HEK293 (cell line): ENCODE data around the gene TMEM151A.

Experiments
- CTCF ChIA-PET: fragments of 350-600 bp; formaldehyde crosslinking; extraction: SDS; loops from one replicate; lab custom pipeline; 2021; ENCODE audit warnings: antibody characterized with exemption; lab: Yijun Ruan, JAX
- POLR2A ChIA-PET: fragments of 300-600 bp; formaldehyde crosslinking; extraction: SDS; loops from one replicate; lab custom pipeline; 2020; ENCODE audit warnings: antibody characterized with exemption, inconsistent platforms; lab: Yijun Ruan, JAX
- H3K27ac ChIP-seq: fragments of 200-500 bp; sonication (Bioruptor generic); 2 replicates; pipeline ENCODE4 v1.5.1; 2014; ENCODE audit warnings: low read depth, low read length, control low read depth, inconsistent platforms; ENCODE audit errors: extremely low read depth
- H3K36me3 ChIP-seq, 2 experiments: fragments of 200-500 bp in 1 of 2; sonication (Bioruptor generic) in 1 of 2; 1 replicate in 1 of 2; 2 replicates in 1 of 2; pipeline ENCODE4 v1.5.1; 2014 to 2017; ENCODE audit warnings: inconsistent platforms in 2 of 2, low read length in 2 of 2; ENCODE audit not compliant: control insufficient read depth in 2 of 2, insufficient read depth in 1 of 2
- H3K4me1 ChIP-seq: fragments of 200-500 bp; sonication (Bioruptor generic); 2 replicates; pipeline ENCODE4 v1.5.1; 2014; ENCODE audit warnings: mild to moderate bottlenecking, low read length, inconsistent platforms; ENCODE audit not compliant: control insufficient read depth, insufficient read depth
- H3K4me3 ChIP-seq: 2 replicates; pipeline ENCODE4 v1.5.1; 2011; ENCODE audit warnings: low read depth, mild to moderate bottlenecking, control low read depth, low read length, moderate library complexity
- H3K9me3 ChIP-seq: fragments of 200-500 bp; sonication (Bioruptor generic); 2 replicates; pipeline ENCODE4 v1.5.1; 2014; ENCODE audit warnings: low read depth, low read length, inconsistent platforms; ENCODE audit not compliant: control insufficient read depth, insufficient read depth
- EGR2 ChIP-seq: fragments of 450-650 bp; formaldehyde crosslinking; IDR thresholded peaks from 2 replicates; pipeline ENCODE4 v1.5.1; 2016; ENCODE audit warnings: low read depth, missing biosample characterization, missing genetic modification characterization
- GLIS1 ChIP-seq: fragments of 450-650 bp; formaldehyde crosslinking; IDR thresholded peaks from 2 replicates; pipeline ENCODE4 v1.5.1; 2016; ENCODE audit warnings: missing biosample characterization, missing genetic modification characterization
- HOXD13 ChIP-seq: sonication (generic); formaldehyde crosslinking; IDR thresholded peaks from 2 replicates; pipeline ENCODE4 v1.8.0; 2022; ENCODE audit warnings: missing genetic modification reagents, borderline replicate concordance
- KLF10 ChIP-seq: fragments of 450-650 bp; IDR thresholded peaks from 2 replicates; pipeline ENCODE4 v1.5.1; 2018; ENCODE audit warnings: missing biosample characterization, mild to moderate bottlenecking, missing genetic modification characterization
- KLF8 ChIP-seq: fragments of 450-650 bp; formaldehyde crosslinking; IDR thresholded peaks from 2 replicates; pipeline ENCODE4 v1.5.1; 2016; ENCODE audit warnings: missing biosample characterization, missing genetic modification characterization
- KLF9 ChIP-seq: fragments of 450-650 bp; formaldehyde crosslinking; IDR thresholded peaks from 2 replicates; pipeline ENCODE4 v1.5.1; 2016; ENCODE audit warnings: missing biosample characterization, missing genetic modification characterization, low read depth
- MZF1 ChIP-seq: fragments of 450-650 bp; formaldehyde crosslinking; IDR thresholded peaks from 2 replicates; pipeline ENCODE4 v1.5.1; 2017; ENCODE audit warnings: missing biosample characterization, missing genetic modification characterization, borderline replicate concordance
- OVOL3 ChIP-seq: fragments of 450-650 bp; formaldehyde crosslinking; IDR thresholded peaks from 2 replicates; pipeline ENCODE4 v1.5.1; 2016; ENCODE audit warnings: missing biosample characterization, missing genetic modification characterization
- SP2 ChIP-seq: fragments of 450-650 bp; formaldehyde crosslinking; IDR thresholded peaks from 2 replicates; pipeline ENCODE4 v1.5.1; 2016; ENCODE audit warnings: missing biosample characterization, missing genetic modification characterization
- TCF7L2 ChIP-seq: IDR thresholded peaks from 2 replicates; pipeline ENCODE4 v1.6.1; 2011; ENCODE audit warnings: low read depth, mild to moderate bottlenecking, inconsistent platforms, low read length, moderate library complexity, borderline replicate concordance
- ZBTB21 ChIP-seq: fragments of 450-650 bp; formaldehyde crosslinking; IDR thresholded peaks from 2 replicates; pipeline ENCODE4 v1.5.1; 2017; ENCODE audit warnings: missing biosample characterization, missing genetic modification characterization
- ZBTB7A ChIP-seq: fragments of 450-650 bp; formaldehyde crosslinking; IDR thresholded peaks from 2 replicates; pipeline ENCODE4 v1.5.1; 2016; ENCODE audit warnings: low read depth, missing biosample characterization, missing genetic modification characterization
- ZFHX2 ChIP-seq: fragments of 450-650 bp; formaldehyde crosslinking; conservative IDR thresholded peaks from 2 replicates; pipeline ENCODE4 v1.5.1; 2016; ENCODE audit warnings: missing biosample characterization, missing genetic modification characterization
- ZIC2 ChIP-seq: fragments of 450-650 bp; formaldehyde crosslinking; IDR thresholded peaks from 2 replicates; pipeline ENCODE4 v1.5.1; 2016; ENCODE audit warnings: missing biosample characterization, missing genetic modification characterization
- ZNF133 ChIP-seq: fragments of 450-650 bp; formaldehyde crosslinking; IDR thresholded peaks from 2 replicates; pipeline ENCODE4 v1.5.1; 2016; ENCODE audit warnings: missing biosample characterization, missing genetic modification characterization
- ZNF214 ChIP-seq: fragments of 450-650 bp; formaldehyde crosslinking; IDR thresholded peaks from 2 replicates; pipeline ENCODE4 v1.5.1; 2017; ENCODE audit warnings: missing biosample characterization, mild to moderate bottlenecking, missing genetic modification characterization, borderline replicate concordance
- ZNF324 ChIP-seq: fragments of 450-650 bp; formaldehyde crosslinking; IDR thresholded peaks from 2 replicates; pipeline ENCODE4 v1.5.1; 2016; ENCODE audit warnings: missing biosample characterization, missing genetic modification characterization
- ZNF335 ChIP-seq: fragments of 450-650 bp; formaldehyde crosslinking; conservative IDR thresholded peaks from 2 replicates; pipeline ENCODE4 v1.5.1; 2016; ENCODE audit warnings: missing biosample characterization, missing genetic modification characterization
- ZNF350 ChIP-seq: fragments of 450-650 bp; formaldehyde crosslinking; IDR thresholded peaks from 2 replicates; pipeline ENCODE4 v1.5.0; 2017; ENCODE audit warnings: missing biosample characterization, mild to moderate bottlenecking, missing genetic modification characterization
- ZNF404 ChIP-seq: fragments of 450-650 bp; formaldehyde crosslinking; IDR thresholded peaks from 2 replicates; pipeline ENCODE4 v1.5.1; 2017; ENCODE audit warnings: missing biosample characterization, missing genetic modification characterization
- ZNF473 ChIP-seq: fragments of 450-650 bp; formaldehyde crosslinking; IDR thresholded peaks from 2 replicates; pipeline ENCODE4 v1.5.1; 2017; ENCODE audit warnings: missing biosample characterization, missing genetic modification characterization
- ZNF558 ChIP-seq: fragments of 450-650 bp; formaldehyde crosslinking; IDR thresholded peaks from 2 replicates; pipeline ENCODE4 v1.5.1; 2016; ENCODE audit warnings: missing biosample characterization, missing genetic modification characterization
- ZNF600 ChIP-seq: fragments of 450-650 bp; formaldehyde crosslinking; IDR thresholded peaks from 2 replicates; pipeline ENCODE4 v1.5.1; 2016; ENCODE audit warnings: missing biosample characterization, missing genetic modification characterization
- ZNF624 ChIP-seq: fragments of 450-650 bp; formaldehyde crosslinking; IDR thresholded peaks from 2 replicates; pipeline ENCODE4 v1.5.1; 2017; ENCODE audit warnings: missing biosample characterization, missing genetic modification characterization
- ZNF626 ChIP-seq: fragments of 450-650 bp; sonication (Bioruptor Pico); formaldehyde crosslinking; IDR thresholded peaks from 2 replicates; pipeline ENCODE4 v1.5.1; 2018; ENCODE audit warnings: missing biosample characterization, missing genetic modification characterization, inconsistent platforms
- ZNF660 ChIP-seq: fragments of 450-650 bp; IDR thresholded peaks from 2 replicates; pipeline ENCODE4 v1.5.1; 2018; ENCODE audit warnings: missing biosample characterization, mild to moderate bottlenecking, missing genetic modification characterization
- ZSCAN30 ChIP-seq: fragments of 450-650 bp; IDR thresholded peaks from 2 replicates; pipeline ENCODE4 v1.5.1; 2018; ENCODE audit warnings: missing biosample characterization, mild to moderate bottlenecking, missing genetic modification characterization, moderate library complexity
- ZXDB ChIP-seq: fragments of 450-650 bp; formaldehyde crosslinking; IDR thresholded peaks from 2 replicates; pipeline ENCODE4 v1.5.1; 2016; ENCODE audit warnings: missing biosample characterization, missing genetic modification characterization
- TF ChIP-seq, protein P1 (sequence below): fragments of 450-650 bp; formaldehyde crosslinking; IDR thresholded peaks from 2 replicates; pipeline ENCODE4 v1.5.1; 2016; ENCODE audit warnings: missing biosample characterization, missing genetic modification characterization, low read depth
- TF ChIP-seq, protein P2 (sequence below): fragments of 450-650 bp; formaldehyde crosslinking; IDR thresholded peaks from 2 replicates; pipeline ENCODE4 v1.5.1; 2016; ENCODE audit warnings: missing biosample characterization, missing genetic modification characterization
- TF ChIP-seq, protein P3 (sequence below): fragments of 450-650 bp; formaldehyde crosslinking; IDR thresholded peaks from 2 replicates; pipeline ENCODE4 v1.5.1; 2017; ENCODE audit warnings: missing biosample characterization, missing genetic modification characterization

Gene TMEM151A

DNA sequence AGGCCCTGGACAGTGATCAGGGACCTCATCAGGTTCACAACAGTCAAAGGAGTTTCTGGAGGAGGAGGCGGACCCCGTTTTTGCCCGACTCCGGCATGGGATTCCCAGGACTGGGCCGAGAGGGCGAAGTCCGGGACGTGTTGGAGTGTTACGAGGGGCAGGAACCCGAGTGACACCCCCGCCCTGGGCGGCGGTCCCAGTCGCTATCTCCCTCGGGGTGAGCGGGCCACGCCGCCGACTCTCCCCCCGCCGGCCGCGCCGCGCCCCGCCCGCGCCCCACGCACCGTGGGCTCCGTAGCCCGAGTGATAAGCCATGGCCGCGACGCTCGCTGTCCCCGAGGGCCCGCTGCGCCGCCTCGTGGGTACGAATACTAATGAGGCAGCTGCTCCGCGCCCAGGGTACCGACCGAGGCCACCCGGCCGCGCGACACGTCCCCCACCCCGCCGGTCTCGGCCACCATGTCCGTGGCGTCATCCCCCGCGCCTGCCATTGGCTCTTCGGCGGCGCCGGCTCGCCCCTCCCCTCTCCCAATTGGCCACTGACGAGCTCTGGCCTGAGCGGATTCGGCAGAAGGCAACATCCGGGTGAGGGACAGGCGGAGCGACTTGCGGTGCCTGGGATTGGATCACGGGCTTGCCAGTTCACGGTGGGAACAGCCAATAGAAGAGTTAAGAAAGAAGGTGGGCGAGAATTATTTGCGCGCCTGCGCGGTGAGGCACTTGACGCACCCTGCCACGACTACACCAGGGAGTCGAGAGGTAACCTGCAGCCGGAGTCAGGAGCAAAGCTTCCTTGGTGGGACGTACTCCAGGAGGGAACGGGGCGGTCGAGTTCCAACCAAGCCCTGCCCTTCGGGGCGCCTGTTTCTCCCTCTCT, 2.8 kb upstream of the TMEM151A start, which contains the start of gene YIF1A (continued):
- no peak for TF ChIP-seq ZNF214 (tag by site-specific recombination)
- TF ChIP-seq OVOL3 (tag by site-specific recombination), result no peak
- TF ChIP-seq ZNF335 (tag by site-specific recombination), result peak; percentile 46; the same call in 1 of the 2 replicates
- TF ChIP-seq ZNF473 (tag by site-specific recombination), result no peak
- peak; percentile 68; the same call in 1 of the 2 replicates for TF ChIP-seq ZXDB (tag by site-specific recombination)
- TF ChIP-seq ZIC2 (tag by site-specific recombination), result peak; percentile 32; the same call in 1 of the 2 replicates
- TF ChIP-seq ZSCAN30 (tag by site-specific recombination), result peak; percentile 85
- TF ChIP-seq SP2 (tag by site-specific recombination), result peak; percentile 98
- TF ChIP-seq, all 188 proteins: peak for 21

DNA sequence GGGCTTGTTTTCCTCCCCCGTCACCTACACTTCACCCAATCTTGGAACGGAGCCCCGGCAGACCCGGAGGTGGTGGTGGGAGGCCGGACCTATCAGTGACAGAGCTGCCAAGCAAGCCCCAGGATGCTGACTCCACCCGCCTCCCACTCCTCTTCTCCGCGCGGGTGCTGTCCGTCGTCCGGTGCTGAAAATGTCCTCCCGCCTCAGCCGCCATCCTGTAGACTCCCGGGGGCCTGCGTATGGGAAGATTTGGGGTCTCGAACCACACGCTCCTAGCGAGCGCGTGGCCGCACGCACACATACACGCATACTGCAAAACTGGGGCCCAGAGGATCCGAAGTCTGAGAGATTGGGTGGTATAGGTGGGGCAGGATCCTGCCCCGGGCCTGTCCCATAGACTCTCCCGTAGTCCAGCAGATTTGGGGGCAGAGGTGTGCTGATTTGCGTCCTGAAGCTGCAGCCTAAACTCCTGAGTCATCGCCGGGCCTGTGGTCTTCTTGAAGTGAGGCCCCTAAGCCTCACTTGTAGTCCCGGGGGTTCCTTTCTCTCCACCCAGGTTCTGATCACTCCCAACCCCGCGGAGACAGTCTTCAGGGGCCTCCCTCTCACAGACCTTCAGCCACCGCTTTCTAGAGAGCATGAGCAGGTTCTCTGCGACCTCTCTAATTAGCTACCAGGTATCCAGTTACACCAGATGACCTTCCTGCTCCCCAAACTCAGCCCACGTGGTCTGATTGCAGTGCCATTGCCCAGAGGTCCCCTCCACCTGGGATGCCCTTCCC, 2.0 kb upstream of the TMEM151A start:
- ChIA-PET CTCF (interaction anchor here (0.6 to 2.3 kb wide), 13 partner anchors 9 to 1352 kb away, joined by 3 to 9 read pairs (median 5); partner anchors contain the start of gene RAB1B), POLR2A (interaction anchor here (0.6 to 1.8 kb wide), 28 partner anchors 8 to 510 kb away, joined by 3 to 32 read pairs (median 4); partner anchors contain the start of genes BRMS1, CCDC85B, MRPL11 and NPAS4)
- Histone ChIP-seq H3K27ac (no peak overlapping the region), H3K36me3 (peaks cover 0 to 20% of the 10 kb centered on the region in 2 experiments; a peak in 1 of 3 replicates), H3K4me3 (peak overlapping the region; percentile 46), H3K9me3 (no peaks in the 10 kb centered on the region), H3K4me1 (no peaks in the 10 kb centered on the region)
- no peak for TF ChIP-seq ZNF350
- no peak for TF ChIP-seq ZNF624 (tag by site-specific recombination)
- no peak for TF ChIP-seq ZNF133 (tag by site-specific recombination)
- TF ChIP-seq ZNF660 (tag by site-specific recombination), result no peak
- 0 out of 2 replicates have a peak, but pooled peaks have one; percentile 8 for TF ChIP-seq KLF9
- TF ChIP-seq ZBTB7A (tag by site-specific recombination), result no peak
- 0 out of 2 replicates have a peak, but pooled peaks have one; percentile 27 for TF ChIP-seq HOXD13 (CRISPR knock-in tag)
- TF ChIP-seq, protein P1, sequence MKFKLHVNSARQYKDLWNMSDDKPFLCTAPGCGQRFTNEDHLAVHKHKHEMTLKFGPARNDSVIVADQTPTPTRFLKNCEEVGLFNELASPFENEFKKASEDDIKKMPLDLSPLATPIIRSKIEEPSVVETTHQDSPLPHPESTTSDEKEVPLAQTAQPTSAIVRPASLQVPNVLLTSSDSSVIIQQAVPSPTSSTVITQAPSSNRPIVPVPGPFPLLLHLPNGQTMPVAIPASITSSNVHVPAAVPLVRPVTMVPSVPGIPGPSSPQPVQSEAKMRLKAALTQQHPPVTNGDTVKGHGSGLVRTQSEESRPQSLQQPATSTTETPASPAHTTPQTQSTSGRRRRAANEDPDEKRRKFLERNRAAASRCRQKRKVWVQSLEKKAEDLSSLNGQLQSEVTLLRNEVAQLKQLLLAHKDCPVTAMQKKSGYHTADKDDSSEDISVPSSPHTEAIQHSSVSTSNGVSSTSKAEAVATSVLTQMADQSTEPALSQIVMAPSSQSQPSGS, result no peak
- TF ChIP-seq ZNF558 (tag by site-specific recombination), result no peak
- TF ChIP-seq, protein P2, sequence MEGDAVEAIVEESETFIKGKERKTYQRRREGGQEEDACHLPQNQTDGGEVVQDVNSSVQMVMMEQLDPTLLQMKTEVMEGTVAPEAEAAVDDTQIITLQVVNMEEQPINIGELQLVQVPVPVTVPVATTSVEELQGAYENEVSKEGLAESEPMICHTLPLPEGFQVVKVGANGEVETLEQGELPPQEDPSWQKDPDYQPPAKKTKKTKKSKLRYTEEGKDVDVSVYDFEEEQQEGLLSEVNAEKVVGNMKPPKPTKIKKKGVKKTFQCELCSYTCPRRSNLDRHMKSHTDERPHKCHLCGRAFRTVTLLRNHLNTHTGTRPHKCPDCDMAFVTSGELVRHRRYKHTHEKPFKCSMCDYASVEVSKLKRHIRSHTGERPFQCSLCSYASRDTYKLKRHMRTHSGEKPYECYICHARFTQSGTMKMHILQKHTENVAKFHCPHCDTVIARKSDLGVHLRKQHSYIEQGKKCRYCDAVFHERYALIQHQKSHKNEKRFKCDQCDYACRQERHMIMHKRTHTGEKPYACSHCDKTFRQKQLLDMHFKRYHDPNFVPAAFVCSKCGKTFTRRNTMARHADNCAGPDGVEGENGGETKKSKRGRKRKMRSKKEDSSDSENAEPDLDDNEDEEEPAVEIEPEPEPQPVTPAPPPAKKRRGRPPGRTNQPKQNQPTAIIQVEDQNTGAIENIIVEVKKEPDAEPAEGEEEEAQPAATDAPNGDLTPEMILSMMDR, result no peak
- TF ChIP-seq ZNF600 (tag by site-specific recombination), result peak; percentile 80
- 0 out of 2 replicates have a peak, but pooled peaks have one; percentile 28 for TF ChIP-seq KLF8 (tag by site-specific recombination)
- 0 out of 2 replicates have a peak, but pooled peaks have one; percentile 18 for TF ChIP-seq KLF10 (tag by site-specific recombination)
- TF ChIP-seq ZFHX2 (tag by site-specific recombination), result peak; percentile 78
- TF ChIP-seq SP2 (tag by site-specific recombination), result no peak
- no peak for TF ChIP-seq ZNF404
- 0 out of 2 replicates have a peak, but pooled peaks have one; percentile 12 for TF ChIP-seq GLIS1 (tag by site-specific recombination)
- TF ChIP-seq TCF7L2, result no peak
- no peak for TF ChIP-seq MZF1
- peak; percentile 61 for TF ChIP-seq EGR2 (tag by site-specific recombination)
- TF ChIP-seq, protein P3, sequence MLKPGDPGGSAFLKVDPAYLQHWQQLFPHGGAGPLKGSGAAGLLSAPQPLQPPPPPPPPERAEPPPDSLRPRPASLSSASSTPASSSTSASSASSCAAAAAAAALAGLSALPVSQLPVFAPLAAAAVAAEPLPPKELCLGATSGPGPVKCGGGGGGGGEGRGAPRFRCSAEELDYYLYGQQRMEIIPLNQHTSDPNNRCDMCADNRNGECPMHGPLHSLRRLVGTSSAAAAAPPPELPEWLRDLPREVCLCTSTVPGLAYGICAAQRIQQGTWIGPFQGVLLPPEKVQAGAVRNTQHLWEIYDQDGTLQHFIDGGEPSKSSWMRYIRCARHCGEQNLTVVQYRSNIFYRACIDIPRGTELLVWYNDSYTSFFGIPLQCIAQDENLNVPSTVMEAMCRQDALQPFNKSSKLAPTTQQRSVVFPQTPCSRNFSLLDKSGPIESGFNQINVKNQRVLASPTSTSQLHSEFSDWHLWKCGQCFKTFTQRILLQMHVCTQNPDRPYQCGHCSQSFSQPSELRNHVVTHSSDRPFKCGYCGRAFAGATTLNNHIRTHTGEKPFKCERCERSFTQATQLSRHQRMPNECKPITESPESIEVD (tag by site-specific recombination), result no peak
- TF ChIP-seq ZNF626 (tag by site-specific recombination), result no peak
- TF ChIP-seq ZNF324 (tag by site-specific recombination), result no peak
- no peak for TF ChIP-seq ZBTB21 (tag by site-specific recombination)
